C4-2B (cell line): ENCODE measurements around the gene NKX2-3.

Experiments used
- H3K27ac ChIP-seq: fragments of 450-650 bp; 2 replicates; pipeline ENCODE4 v1.5.1; 2017
- CTCF ChIP-seq: fragments of 450-650 bp; conservative IDR thresholded peaks from 2 replicates; pipeline ENCODE4 v1.5.1; 2017; ENCODE audit warnings: mild to moderate bottlenecking
- ZFX ChIP-seq: fragments of 450-650 bp; IDR thresholded peaks from 2 replicates; pipeline ENCODE4 v1.6.1; 2017

The NKX2-3 gene

DNA sequence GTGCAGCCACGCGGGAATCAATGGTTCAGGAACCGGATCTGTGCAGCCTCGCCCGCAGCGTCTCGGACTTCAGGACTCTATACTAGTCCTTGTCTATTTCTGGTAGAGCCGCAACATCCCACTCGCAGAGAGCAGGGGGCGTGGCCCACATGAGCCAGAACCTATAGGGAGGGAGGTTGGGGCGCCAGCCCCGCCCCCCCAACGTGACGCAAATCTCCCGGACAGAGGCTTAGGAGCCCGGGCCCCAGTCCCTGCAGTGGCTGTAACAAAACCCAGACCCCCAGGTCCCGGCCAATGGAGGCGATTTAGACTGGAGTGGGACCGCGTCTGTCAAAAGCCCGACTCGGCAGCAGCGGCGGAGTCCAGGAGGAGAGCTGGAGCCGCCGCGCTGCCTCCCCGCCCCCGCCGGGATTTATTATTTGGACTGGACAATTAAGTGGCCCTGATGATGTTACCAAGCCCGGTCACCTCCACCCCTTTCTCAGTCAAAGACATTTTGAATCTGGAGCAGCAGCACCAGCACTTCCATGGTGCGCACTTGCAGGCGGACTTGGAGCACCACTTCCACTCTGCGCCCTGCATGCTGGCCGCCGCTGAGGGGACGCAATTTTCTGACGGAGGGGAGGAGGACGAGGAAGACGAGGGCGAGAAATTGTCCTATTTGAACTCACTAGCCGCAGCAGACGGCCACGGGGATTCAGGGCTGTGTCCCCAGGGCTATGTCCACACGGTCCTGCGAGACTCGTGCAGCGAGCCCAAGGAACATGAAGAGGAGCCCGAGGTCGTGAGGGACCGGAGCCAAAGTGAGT, at the start of gene NKX2-3:
TSS of gene NKX2-3 (plus strand) at position 256 of the 809 bp plus-strand sequence. CDS start at position 446, 190 bp downstream.
- TF ChIP-seq ZFX (no peak), CTCF (no peak)
- no peak within 1 kb of the TSS for H3K27ac ChIP-seq

GRCh38 chr10:99484626-99485581, 47.8 kb upstream of the NKX2-3 start:
- peak; percentile 69 for TF ChIP-seq CTCF
- no peak for TF ChIP-seq ZFX

DNA sequence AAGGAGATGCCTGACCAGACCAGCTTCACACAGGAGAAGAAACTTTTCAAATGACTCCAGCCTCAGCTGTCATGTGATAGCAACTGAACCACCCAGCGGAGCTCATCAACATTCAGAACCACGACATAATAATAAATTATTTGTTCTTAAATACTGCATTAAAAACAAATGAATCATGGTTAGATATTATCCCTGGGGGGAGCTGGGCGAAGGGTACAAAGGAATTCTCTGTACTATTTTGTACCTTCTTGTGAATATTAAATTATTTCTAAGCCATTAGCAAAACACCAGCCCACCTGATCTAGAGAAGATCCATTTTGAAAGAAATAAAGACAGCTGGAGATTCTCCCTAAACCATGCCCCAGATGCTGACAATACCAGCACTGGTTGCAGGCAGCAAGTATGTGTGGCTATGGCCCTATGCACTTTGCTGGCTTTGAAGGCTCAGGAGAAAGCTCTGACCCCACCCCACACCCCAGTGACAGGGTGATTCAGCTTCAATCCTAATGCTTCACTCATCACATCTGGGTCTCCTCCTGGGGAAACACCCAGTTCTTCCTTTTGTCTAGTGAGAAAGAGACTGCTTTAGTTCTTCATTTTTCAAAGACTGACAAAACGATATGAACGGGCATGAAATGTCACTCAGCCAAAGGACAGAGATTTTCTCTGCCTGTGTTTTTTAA, 45.5 kb upstream of the NKX2-3 start:
- H3K27ac ChIP-seq: no peak overlapping the region
- TF ChIP-seq CTCF (no peak), ZFX (no peak)

More at GRCh38 chr10:99484626-99485581, 47.8 kb upstream of the NKX2-3 start:
- no peak overlapping the region for H3K27ac ChIP-seq

DNA sequence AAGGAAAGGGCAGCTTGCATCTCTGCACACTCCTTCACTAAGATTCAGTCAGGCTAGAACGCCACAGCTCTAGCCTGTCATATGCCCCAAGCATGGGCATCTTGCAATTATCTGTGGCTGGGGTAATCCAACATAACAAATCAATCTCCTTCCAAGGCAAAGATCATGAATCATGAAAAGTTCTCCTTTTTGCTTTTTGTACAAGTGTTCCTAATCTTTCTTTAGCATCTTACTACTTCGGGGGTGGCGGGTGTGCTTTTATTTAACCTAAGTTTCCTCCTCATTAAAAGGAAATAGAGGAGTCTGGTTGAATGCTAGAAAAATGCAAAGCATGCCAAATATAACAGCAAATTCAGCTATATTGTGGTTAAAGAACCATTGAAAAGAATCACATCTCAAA, 43.5 kb upstream of the NKX2-3 start:
- TF ChIP-seq ZFX (no peak), CTCF (no peak)
- H3K27ac ChIP-seq: no peak overlapping the region

GRCh38 chr10:99497343-99498025, 35.3 kb upstream of the NKX2-3 start:
- H3K27ac ChIP-seq: no peak overlapping the region
- TF ChIP-seq CTCF (no peak), ZFX (no peak)

GRCh38 chr10:99506416-99506815, 26.3 kb upstream of the NKX2-3 start:
- H3K27ac ChIP-seq: no peak overlapping the region
- no peak for TF ChIP-seq ZFX
- no peak for TF ChIP-seq CTCF
